GF-D8 (cell line): ENCODE measurements around the gene FNDC1.

ENCODE experiments used
- DNase-seq: peaks from one replicate; lab custom pipeline; 2025; lab: John Stamatoyannopoulos, UW

The FNDC1 gene

DNA sequence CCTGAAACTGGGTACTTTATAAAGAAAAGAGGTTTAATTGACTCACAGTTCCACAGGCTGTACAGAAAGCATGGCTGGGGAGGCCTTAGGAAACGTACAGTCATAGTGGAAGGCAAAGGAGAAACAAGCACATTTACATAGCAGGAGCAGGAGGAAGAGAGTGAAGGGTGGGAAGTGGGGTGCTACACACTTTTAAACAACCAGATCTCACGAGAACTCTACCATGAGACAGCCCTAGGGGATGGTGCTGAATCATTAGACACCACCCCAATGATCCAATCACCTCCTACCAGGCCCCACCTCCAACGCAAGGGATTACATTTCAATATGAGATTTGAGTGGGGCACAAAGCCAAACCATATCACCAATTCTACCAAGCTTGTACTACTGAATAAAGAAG is 7.4 kb upstream of the FNDC1 start:
- DNase-seq = no peak

DNA sequence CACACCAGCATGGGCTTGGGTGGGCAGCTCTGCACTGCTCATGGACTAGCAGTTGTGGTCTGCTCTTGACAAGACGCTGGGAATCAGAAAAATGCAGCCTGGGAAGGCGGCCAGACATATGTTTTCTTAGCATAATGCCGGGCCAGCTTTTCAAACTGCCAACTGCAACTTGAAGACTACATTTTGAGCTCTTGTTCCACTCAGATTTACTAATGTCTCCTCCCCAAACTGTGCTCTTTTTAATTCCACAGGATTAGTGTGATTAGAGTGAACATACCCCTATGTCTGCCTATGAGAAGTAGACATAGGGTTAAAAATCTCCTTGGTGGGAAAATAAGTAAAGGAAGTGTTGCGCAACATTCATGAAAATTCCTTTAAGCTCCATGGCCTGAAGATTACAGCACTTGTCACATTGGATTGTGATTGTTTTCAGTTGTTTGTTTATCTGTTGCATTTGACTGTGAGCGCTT is 5.3 kb upstream of the FNDC1 start:
- no peak for DNase-seq

DNA sequence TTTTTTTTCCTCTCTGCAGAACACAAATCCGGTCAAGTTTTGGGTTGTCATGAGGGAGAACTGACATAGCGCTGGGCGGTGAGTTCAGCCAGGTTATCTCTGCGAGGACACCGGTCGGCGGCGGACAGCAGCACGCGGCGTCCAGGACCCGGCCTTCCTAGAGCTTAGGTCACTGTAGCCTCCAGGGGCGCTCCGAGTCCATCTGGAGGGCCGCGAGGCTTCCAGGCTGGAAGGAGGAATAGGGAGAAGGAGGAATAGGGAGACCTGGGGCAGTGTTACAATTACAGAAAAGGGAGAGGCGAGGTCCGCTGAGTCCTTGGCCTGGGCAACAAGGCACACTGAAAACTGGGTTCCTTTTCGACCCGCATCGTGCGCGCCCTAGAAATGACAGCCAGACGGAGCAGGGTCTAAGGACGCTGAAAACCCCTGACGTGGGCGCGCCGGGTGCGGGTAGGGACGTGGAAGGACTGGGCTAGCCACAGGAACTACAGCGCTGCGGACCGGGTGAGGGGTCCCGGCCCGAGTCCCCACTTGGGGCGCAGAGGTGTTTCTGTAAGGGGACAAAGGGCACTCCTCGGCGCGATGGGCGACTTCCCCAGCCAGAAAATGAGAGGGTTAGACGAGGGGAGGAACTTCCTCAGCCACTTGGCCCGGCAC is 536 bp upstream of the FNDC1 start:
- DNase-seq = no peak

DNA sequence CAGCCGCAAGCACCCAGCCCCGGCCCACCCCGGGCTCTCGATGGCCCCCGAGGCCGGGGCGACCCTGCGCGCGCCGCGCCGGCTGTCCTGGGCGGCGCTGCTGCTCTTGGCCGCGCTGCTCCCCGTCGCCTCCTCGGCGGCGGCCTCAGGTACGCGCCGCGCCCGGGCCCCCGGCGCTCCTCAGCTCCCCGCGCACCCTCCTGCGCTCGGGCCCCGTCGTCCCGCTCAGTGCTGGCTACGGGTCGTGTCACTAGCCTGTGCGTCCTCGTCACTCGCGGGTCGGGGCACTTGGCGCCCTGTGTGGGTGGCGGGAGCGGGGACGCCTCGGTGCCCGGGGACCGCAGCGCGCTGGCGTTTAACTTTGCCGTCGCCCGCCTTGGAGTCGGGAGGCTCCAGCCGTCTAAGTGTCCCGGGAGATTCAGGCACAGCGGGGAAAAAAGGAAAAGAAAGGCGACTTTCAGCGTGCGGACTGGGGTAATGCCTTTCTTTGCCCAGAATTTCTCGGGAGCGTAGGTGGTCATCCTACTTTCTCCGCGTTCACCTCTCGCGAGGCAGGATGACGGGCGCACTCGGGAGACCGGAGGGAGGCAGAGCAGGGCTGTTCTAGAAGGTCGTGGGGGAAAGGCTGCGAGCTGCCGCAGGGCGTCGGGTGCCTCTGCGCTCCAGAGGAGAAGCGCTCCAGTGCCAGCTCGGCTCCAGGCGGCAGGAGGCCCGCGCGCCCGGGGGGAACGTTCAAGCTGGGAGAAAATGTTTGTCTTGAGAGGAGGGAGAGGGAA is 545 bp downstream of the FNDC1 start:
- no peak for DNase-seq

DNA sequence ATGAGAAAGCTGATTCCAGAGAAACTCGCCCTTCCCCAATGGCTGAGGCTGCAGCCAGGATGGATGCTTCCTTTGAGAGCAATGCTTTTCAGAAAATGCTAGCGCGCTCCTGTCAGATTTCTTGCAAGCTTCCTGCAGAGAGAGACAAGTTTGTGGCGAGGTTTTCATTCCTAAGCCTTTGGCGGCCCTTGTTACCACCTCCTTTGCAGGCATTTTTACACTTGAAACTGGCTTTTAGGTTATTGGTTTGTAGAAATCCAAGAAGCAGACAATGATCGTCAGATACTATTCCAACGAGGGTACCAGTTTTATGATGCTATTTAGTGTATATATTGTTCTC is 1.1 kb downstream of the FNDC1 start:
- no peak for DNase-seq

DNA sequence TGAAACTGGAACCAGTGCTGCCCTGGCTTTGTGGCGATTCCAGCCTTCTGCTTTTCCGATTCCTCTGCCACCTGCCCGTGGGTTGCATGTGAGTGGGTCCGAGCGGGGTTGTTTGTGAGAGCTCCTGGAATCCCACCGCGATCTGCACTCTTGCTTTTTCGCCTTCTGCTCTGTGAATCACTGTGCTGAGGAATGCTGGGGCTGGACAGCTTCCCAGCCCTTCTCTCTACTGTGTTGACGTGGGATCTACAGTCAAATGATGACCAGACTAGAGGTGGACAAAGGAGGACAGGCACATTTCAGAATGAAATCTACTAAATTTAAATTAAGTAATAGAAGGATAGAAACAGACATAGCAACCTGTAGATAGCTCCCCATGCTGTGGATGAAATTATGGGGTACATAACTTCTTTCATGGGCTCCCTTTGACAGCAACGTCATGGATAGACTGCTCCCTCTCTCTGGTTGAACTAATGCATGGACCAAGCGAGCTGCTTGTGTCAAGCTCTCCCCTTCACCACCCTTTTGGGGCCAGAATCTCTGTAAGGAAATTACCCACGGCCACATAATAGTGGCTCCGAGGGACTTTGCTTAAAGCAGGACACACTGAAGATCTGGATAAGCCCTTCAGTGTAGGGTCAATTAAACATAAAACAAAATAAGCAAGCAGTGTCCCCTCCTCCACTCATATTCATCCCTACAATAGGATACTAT is 2.0 kb downstream of the FNDC1 start:
- DNase-seq = no peak

DNA sequence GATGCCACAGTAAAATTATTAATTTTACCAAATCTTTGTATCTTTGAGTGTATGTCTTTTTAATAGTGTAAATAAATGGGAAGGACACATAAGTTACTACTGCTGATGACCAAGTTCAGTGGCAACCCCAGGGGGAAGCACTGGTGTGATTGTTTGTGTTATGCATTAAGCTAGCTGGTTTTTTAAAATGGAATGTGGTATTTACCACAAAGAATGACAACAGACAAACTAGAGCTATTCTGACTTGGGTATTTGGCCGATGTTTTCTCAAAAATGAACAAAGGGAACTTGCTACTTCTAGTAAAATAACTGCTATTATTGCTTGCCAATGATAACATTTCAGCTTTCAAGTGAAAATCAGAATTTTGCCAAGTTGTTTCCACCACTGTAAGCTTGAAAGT is 2.9 kb downstream of the FNDC1 start:
- DNase-seq = no peak

DNA sequence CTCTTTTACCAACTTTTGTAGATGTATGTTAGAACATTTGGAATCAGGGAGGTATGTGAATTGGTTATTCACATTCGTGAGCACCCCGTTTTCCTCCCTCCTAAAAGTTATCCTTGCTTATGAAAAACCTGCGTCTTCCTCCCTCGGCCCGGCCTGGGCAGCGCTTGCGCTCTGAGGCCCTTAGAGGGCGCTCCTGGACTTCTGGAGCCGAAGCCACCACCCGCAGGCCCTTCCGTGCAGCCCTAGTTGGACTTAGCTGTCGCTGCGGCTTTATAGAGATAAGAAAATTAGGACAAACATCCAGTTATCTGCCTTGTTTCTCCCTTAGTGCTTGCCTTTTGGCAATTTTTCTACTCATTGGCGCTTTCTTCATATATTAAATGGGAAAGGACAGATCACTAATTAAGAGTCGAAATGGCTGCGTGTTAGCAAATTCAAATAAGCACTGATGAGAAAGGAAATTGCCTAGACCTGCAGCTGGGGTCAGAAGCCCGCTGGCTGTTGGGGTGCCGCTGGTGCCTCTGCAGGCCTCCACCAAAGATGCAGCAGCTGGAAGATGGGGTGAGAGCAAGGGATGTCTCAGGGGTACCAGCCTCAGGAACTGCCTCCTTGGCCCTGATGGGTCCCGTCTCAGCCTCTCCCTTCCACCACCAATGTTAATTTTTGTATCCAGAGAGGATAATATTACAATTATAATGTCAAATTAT is 5.2 kb downstream of the FNDC1 start:
- DNase-seq = no peak

DNA sequence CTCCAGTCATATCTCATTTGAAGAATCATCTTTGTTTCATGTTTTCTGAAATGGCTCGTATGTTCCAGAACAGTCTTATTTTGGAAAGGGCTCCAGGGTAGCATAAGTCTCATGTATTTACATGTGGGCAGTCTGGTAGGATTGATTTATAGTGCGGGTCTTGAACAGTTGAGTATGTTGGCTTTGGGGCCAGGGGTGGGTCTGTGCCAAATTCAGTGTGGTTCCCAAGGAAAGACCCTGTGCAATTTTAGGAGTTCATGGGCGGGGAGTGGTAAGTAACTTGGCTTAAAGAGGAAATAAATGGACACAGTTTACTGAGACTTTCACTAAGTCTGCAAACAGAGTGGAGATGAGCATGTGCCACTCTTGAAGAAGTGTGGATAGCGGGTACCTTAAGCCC is 7.7 kb downstream of the FNDC1 start:
- no peak for DNase-seq

DNA sequence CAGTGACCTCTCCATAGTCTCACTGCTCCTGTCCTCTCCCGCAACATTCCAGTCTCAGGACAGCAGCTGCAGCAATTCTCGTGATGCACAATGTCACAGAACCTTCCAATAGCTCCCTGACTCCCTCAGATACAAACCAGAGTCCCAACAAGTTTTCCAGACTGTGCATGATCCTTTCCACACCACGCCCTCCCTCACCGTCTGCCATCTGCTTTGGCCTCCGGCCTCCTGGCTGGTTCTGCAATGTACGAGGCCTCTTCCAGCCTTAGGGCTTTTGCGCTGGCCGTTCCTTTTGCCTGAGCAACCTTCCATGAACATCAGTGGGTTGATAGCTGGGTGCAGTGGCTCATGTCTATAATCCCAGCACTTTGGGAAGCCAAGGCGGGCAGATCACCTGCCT is 9.6 kb downstream of the FNDC1 start:
- DNase-seq = no peak

DNA sequence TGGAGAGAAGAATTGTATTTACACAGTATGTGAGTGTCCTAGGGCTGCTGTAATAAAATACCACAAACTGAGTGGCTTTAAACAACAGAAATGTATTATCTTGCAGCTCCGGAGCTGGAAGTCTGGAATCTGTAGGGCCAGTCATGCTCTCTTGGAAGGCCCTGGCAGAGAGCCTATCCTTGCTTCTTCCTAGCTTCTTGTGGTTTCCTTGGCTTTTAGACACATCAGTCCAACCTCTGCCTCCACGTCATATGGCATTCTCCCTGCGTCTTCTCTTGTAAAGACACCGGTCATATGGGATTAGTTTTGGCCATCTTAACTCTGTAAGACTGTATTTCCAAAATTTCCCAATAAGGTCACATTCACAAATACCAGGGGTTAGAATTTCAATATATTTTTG is 10.8 kb downstream of the FNDC1 start:
- DNase-seq = no peak

DNA sequence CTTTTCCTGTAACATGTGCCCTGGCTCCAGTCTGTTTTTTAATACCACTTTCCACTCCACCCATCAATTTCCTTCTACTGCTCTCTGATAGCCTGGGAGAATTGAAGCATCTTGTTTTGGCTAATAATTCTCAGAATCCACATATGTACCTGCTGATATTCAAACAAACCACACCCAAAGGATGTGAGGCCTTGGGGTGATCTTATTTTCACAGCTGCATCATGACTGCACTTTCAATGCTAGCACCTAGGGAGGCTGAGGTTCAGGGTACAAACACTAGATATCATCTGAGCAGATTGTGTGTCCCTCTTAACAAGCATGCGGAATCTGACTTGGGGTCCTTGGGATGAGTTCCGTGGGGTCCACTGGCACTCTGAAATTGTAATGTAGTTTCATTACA is 12.7 kb downstream of the FNDC1 start:
- DNase-seq = no peak

DNA sequence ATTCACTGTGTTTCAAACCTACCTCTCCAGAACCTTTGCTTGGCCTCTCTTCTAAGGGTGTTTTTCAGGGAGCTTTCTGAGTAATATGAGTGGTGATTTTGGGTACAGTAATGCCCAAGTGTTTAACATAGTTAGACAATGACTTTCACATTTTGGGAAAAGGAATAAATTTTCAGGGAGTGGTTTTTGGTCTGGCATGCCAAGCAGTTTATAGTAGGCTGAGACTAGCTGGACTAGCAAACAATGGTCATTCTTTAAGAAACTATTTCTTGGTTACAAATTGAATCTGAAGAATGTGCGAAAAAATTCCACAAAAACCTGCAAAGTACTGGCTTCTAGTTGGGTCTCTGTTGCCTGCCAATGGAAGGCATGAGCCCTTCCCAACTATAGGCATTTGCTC is 15.4 kb downstream of the FNDC1 start:
- no peak for DNase-seq

DNA sequence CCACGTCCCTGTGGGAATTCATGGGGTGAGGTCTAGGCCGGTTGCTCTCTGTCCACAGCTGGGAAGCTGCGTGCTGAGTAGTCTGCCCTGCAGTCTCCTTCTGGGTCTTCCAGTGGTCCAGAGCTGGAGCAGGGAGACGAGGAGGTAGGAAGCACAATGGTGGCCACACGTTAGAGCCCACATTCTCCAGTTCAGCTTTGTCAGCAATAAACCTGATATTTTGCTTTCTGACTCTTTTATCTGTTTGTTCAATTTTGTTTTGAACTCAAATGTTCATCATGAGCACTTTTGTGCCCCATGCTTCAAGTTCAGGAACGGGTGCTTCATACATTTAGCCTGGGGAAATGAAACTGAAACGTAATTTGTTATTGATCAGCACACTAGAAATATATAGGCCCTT is 21.3 kb downstream of the FNDC1 start:
- no peak for DNase-seq

DNA sequence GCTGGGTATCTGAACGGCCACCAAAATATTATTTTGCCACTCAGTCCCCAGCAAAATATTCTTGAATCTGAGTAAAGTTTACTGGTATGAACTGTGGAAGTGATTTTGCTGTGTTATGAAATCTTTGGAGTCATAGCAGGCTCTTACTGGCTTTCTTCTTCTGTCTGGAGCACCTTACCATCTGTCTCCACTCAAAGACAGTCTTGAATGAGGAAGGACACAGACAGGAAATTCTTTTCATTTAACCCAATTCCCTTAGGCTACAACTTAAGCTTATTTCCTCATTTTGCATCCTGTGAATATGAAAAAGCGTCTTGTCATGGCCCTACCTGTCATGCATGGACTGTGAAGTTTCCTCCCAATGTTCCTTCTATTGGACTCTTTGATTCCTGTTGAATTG is 24.7 kb downstream of the FNDC1 start:
- DNase-seq = no peak

DNA sequence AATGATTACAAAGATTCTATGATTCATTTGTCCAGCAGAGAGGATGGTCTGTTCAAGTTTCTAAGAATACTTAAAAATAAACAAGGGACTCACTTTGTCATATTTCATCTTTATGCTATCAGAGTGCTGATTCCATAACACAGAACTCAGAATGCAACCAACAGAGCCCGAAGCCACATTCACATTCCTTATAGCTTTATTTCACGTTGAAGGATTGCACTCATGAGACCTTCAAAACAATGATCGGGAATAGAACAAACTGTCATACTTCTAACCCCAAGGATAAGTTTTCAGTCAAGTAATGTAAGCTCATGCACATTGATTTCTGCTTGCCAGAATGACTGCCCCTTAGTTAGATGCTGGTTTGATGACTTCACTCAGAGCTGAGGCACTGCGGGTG is 25.2 kb downstream of the FNDC1 start:
- DNase-seq = no peak

DNA sequence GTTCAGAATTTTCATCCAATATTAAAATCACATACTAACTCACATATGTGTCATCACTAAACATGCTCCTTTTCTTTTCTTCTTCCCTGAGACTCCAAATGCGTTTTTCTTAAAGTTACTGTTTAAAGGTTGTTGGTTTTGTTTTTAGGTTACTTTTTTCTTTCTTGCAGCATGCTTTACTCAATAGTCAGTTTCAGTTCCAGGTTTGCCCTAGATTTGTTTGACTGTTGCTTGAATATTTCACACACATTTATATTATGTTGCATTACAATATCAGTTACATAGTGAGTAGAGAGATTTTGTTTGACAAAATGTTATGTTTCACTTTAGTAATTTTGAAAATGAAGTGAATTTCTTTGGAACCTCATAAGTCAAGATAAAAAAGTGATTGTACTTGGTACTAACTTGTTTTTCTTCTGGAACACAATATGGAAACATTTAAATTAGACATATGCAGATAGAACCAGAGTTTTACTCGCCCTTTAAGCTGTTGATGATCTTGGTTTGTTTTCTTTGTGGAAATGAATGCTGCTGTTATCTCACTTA is 27.3 kb downstream of the FNDC1 start:
- no peak for DNase-seq

DNA sequence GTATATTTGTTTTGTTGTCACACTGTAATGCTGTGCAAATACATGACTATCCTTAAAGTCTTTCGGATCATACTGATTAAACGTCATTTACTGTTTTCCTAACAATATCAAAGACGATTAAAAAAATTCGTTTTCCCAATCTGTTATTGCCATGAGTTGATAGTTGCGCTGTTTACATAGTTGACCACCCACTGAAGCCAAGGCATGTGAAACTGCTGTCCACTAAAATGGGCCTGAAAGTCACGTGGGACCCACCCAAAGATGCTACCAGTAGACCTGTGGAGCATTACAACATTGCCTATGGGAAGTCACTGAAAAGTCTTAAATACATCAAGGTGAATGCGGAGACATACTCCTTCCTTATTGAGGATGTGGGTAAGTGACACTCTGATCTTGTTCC is 28.1 kb downstream of the FNDC1 start:
- no peak for DNase-seq

DNA sequence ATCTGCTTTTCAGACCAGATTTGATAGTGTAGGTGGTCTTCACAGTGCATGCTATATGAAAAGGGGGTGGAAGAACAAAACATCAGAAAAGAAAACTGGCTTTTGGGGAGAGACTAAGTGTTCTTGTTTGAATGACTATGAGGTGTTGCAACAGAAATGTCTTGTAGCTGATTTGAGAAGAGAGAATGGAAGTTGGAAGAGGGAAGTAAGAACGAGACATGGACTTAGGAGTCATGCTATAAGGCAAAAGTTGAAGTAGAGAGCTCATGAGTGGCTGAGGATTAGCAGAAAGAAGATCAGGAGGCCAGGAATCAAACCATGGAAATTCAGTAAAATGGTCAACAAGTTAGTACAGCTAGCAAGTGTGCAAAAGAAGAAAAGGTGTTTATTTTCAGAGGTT is 32.1 kb downstream of the FNDC1 start:
- DNase-seq = no peak

DNA sequence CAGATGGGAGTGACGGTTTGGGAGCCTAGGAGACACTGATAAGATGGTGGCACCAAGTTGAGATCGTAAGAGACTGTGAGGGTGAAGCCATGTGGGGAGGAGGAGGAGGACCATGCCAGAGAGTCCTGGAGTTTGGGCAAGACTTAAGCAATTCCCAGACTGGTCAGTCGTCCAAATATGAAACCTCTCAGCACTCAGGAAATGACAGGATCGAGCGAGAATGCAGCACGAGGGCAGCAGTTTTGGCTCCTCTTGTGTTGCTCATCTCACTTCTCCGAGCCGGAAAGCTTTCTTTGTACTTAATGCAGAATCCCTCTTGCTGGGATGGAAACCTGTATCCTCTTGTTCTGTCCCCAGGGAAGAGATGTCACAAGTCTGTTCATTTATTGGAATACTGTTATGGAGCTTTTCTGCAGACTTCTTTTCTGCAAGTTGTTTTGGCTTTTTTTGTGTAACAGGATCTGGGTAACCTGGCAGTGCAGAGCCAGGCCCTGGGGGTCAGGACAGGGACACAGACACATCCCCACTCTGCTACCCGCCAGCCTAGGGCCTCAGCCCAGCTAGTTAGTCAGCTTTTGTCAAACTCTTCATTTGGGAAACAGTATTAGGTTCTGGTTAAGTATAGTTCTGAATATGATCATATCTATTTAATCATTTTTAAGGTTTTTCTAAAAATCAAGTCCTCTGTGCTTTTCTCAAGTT is 34.3 kb downstream of the FNDC1 start:
- no peak for DNase-seq

DNA sequence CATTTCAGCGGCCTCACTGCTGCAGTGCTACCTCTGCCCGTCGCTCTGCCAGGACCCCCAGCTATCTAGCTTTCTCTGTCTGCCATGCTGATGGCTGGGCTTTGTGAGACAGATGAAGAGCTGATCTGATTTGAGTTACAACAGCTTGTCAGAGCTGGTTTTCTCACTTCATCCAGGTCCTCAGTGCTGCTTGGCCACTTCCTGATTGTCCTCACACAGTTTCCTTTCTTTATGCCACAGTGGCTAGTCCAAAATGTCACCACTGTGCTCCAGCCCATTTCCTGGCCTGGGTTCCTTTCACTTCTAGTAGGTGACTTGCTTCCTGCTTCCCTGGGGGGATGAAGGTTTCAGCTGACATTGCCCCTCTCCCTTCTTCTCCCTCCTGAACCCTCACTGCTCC is 35.4 kb downstream of the FNDC1 start:
- DNase-seq = no peak

DNA sequence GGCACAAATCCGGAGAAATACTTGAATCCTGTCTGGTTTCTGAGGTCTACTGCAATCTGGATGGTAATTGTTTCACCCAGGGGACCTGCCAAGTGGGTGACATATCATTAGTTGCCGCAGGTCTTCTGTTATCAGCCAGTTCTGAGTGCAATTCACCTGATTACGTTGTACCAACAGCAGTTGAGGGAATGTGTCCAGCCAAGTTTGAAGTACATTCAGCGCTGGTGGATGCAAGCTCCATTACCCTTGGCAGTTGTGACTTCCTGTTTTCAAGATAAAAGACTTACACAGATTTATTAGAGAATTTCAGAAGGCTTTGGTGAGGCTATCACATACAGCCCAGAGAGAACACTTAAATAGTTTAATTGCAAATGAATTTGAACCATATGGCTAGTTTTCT is 42.8 kb downstream of the FNDC1 start:
- no peak for DNase-seq
